Psoas muscle (tissue), 8 donors: ENCODE data around the gene TYW1. TPM values are rescaled to one million over a fixed set of nuclear protein-coding genes. Genes with fewer than 3 reads are reported as not detected.
"Not testable (repeated sequence)": the region's sequence is repeated elsewhere in the genome, so short reads cannot be mapped to it uniquely, and the experiment has no call there.

Experiments used
- ATAC-seq, 4 donors: fragments of 200-7000 bp; cut with Tn5 transposase; one replicate each; pipeline ENCODE4 v1.9.1; 2020; ENCODE audit warnings: moderate library complexity in 3 of 4, mild to moderate bottlenecking in 2 of 4
- DNase-seq, 2 donors: peaks; one replicate each; pipeline ENCODE4 v3.0.0-alpha.2; 2020
- H3K27ac ChIP-seq: fragments of 200-600 bp; one replicate; pipeline ENCODE4 v1.8.0; 2022
- H3K27me3 ChIP-seq, 3 donors: fragments of 200-600 bp in 1 of 3; one replicate each; pipeline versions ENCODE4 v1.6.1 to v1.8.0; 2013 to 2022; ENCODE audit warnings: low read length in 2 of 3, mild to moderate bottlenecking in 2 of 3, moderate library complexity in 1 of 3; ENCODE audit not compliant: insufficient read depth in 3 of 3
- H3K36me3 ChIP-seq, 2 donors: fragments of 200-600 bp in 1 of 2; one replicate each; pipeline versions ENCODE4 v1.6.1 to v1.8.0; 2013 to 2022; ENCODE audit warnings: low read depth in 1 of 2, mild to moderate bottlenecking in 1 of 2, moderate library complexity in 1 of 2; ENCODE audit not compliant: insufficient read depth in 1 of 2
- H3K4me1 ChIP-seq: fragments of 200-600 bp; one replicate; pipeline ENCODE4 v1.8.0; 2022
- H3K4me3 ChIP-seq: fragments of 200-600 bp; one replicate; pipeline ENCODE4 v1.8.0; 2022; ENCODE audit warnings: mild to moderate bottlenecking
- H3K9me3 ChIP-seq: fragments of 200-600 bp; one replicate; pipeline ENCODE4 v1.8.0; 2022
- WGBS, 3 donors: extraction: QIAGEN DNeasy Blood & Tissue Kit; methylation state at CpG; one replicate each; pipeline versions ENCODE4 v1.1.6 to v1.1.7; 2013; 5-methylcytosine and 5-hydroxymethylcytosine counted together
- intact Hi-C, 2 donors: fragments of 100-400 bp; cut with DNase I; formaldehyde crosslinking; loops; one replicate each; pipeline versions ENCODE4 v1.11.0 to v1.14.2; 2022
- polyA plus RNA-seq, 3 donors: library from polyadenylated mRNA; stranded (reverse); fragments of 200-250 nt; gene quantifications; one replicate each; pipeline ENCODE4 v1.2.3, GENCODE V29; 2013
- total RNA-seq, 4 donors: library from RNA; stranded (reverse); fragmentation: NEBNext Ultra II Directional in 2 of 4; extraction: Animal tissue kit (Norgen Biotek cat#: 25700) in 2 of 4; gene quantifications; one replicate each; pipeline versions ENCODE4 v1.2.1 to v1.2.4, GENCODE V29; 2021 to 2023
- TF ChIP-seq, protein P1 (sequence below): fragments of 200-600 bp; IDR thresholded peaks from one replicate; pipeline ENCODE4 v1.8.0; 2022; ENCODE audit warnings: antibody characterized with exemption
- donor health status: healthy with polysubstance abuse.
- donor health status: DM: no; HTN: no; CAD: no; lungs with moderate emphysema.
- donor health status: Bipolar disorder and iron deficiency.
- donor health status: healthy.
- donor health status: DM: yes; HTN: yes; CAD: no.
- donor health status: DM: no; HTN: no; CAD: no.
- donor health status: DM: no; HTN: no; CAD: no.
- donor health status: DM: yes; HTN: yes; CAD: no.

Gene TYW1
- total and polyA plus RNA-seq, 7 donors: 9.3 to 20.1 (median 10.7) TPM

DNA sequence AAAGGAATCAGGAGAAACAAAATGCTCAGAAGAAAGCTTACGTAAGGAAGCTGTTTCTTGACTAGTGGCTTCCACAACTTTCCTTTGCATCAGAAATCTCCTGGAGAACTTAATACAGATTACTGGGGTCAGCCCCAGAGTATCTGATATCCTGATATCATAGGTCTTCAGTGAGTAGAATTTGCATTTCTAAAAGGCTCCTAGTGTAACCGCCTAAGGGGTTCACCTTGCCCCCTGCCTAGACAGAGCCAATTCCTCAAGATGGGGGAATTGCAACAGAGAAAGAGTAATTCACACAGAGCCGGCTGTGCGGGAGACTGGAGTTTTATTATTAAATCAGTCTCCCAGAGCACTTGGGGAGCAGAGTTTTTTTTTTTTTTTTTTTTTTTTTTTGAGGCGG lies 251.7 kb downstream of the TYW1 start:
- H3K36me3 ChIP-seq, H3K4me1 ChIP-seq, intact Hi-C loops, H3K27me3 ChIP-seq, H3K9me3 ChIP-seq, H3K4me3 ChIP-seq, H3K27ac ChIP-seq, DNase-seq, ATAC-seq: not testable (repeated sequence)
- 94 to 96% (median 95%) methylated on average over 4 of the region's 5 CpGs for WGBS, 3 donors

GRCh38 chr7:67251986-67252558 lies 255.4 kb downstream of the TYW1 start:
- no peaks in the 10 kb centered on the region for H3K36me3 ChIP-seq
- 96 to 97% (median 96%) methylated on average over 1 of the region's 1 CpG for WGBS, 3 donors
- TF ChIP-seq, protein P1, sequence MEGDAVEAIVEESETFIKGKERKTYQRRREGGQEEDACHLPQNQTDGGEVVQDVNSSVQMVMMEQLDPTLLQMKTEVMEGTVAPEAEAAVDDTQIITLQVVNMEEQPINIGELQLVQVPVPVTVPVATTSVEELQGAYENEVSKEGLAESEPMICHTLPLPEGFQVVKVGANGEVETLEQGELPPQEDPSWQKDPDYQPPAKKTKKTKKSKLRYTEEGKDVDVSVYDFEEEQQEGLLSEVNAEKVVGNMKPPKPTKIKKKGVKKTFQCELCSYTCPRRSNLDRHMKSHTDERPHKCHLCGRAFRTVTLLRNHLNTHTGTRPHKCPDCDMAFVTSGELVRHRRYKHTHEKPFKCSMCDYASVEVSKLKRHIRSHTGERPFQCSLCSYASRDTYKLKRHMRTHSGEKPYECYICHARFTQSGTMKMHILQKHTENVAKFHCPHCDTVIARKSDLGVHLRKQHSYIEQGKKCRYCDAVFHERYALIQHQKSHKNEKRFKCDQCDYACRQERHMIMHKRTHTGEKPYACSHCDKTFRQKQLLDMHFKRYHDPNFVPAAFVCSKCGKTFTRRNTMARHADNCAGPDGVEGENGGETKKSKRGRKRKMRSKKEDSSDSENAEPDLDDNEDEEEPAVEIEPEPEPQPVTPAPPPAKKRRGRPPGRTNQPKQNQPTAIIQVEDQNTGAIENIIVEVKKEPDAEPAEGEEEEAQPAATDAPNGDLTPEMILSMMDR: no peak
- no peaks in the 10 kb centered on the region for H3K27me3 ChIP-seq
- peaks cover 8% of the 10 kb centered on the region for H3K9me3 ChIP-seq
- no peak overlapping the region for H3K27ac ChIP-seq
- H3K4me3 ChIP-seq: no peak overlapping the region
- ATAC-seq (no peak), DNase-seq (no peak)
- intact Hi-C loops: no loop called here
- no peaks in the 10 kb centered on the region for H3K4me1 ChIP-seq

DNA sequence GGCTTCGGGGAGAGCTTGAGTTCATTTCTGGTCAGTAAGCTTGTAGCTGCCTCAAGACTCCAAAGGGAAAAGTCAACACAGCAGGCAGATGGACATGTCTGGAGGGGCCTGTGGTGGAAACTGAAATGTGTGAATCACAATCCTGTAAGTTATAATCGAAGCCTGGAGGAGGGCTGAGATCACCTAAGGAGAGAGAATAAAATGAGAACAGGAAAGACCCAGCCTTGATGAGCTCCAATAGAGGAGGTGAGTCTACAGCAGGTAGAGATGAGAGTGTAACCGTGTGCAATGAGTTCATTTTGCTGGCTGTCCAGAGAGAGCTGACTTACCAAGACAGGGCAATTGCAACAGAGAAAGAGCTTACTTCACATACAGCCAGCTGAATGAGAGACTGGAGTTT lies 258.4 kb downstream of the TYW1 start:
- H3K4me3 ChIP-seq, intact Hi-C loops, ATAC-seq, H3K4me1 ChIP-seq, DNase-seq, H3K27ac ChIP-seq, H3K27me3 ChIP-seq, H3K9me3 ChIP-seq, H3K36me3 ChIP-seq: not testable (repeated sequence)
- 89 to 98% (median 95%) methylated on average over 2 of the region's 3 CpGs for WGBS, 3 donors

DNA sequence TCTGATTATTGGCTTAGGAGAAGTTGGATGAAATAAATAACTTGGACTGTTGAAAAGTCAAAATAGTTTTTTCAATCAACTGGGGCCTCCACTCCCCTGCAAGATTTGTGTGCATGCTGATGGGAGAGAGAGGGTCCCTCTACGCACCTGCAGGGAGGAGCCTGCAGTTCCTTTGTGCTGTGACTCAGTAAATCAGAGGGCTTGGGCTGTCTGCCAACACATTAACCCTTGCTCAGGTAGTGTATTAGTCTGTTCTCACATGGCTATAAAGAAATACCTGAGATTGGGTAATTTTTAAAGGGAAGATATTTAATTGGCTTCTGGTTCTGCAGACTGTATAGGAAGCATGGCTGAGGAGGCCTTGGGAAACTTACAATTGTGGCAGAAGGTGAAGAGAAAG lies 261.1 kb downstream of the TYW1 start:
- H3K27ac ChIP-seq, DNase-seq, intact Hi-C loops, H3K9me3 ChIP-seq, H3K27me3 ChIP-seq, ATAC-seq, H3K36me3 ChIP-seq, H3K4me1 ChIP-seq, H3K4me3 ChIP-seq: not testable (repeated sequence)
- WGBS, 3 donors: 69 to 86% (median 75%) methylated on average over 1 of the region's 1 CpG

DNA sequence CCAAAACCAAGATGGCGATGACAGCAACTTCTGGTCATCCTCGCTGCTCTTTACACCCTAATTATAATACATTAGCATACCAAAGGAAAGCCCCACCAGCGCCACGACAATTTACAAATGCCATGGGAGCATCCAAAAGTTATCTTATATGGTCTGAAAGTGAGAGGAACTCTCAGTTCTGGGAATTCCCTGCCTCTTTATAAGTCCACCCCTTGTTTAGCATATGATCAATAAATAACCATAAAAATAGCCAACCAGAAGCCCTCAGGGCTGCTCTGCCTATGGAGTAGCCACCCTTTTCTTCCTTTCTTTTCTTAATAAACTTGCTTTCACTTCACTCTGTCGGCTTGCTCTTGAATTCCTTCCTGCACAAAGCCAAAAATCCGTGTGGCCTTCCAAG lies 262.7 kb downstream of the TYW1 start:
- intact Hi-C loops, H3K9me3 ChIP-seq, H3K27me3 ChIP-seq: not testable (repeated sequence)

DNA sequence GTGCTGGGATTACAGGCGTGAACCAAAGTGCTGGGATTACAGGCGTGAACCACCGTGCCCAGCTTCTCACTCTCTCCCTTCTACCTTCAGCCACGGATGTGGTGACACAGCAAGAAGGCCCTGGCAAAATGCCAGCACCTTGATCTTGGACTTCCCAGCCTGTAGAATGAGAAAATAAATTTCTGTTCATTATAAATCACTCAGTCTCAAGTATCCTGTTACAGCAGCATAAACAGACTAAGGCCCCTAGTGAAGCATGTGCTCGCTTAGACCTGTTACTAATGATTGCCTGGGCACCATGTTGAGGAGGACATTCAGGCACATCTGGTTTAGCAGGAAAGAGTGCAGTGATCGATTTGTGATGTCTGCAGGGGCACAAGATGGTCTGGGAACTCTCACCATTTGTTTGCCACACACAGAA lies 263.5 kb downstream of the TYW1 start:
- WGBS, 3 donors: 66 to 81% (median 71%) methylated on average over 6 of the region's 6 CpGs
- not testable (repeated sequence) for H3K9me3 ChIP-seq, DNase-seq

More for the DNA sequence above, 262.7 kb downstream of the TYW1 start:
- H3K36me3 ChIP-seq, ATAC-seq, H3K27ac ChIP-seq, H3K4me3 ChIP-seq, H3K4me1 ChIP-seq, DNase-seq: not testable (repeated sequence)
- WGBS, 3 donors: 88 to 96% (median 92%) methylated on average over 6 of the region's 6 CpGs

GRCh38 chr7:67264000-67264399 lies 267.4 kb downstream of the TYW1 start:
- ATAC-seq, H3K4me3 ChIP-seq, H3K27me3 ChIP-seq, H3K27ac ChIP-seq, H3K4me1 ChIP-seq, H3K9me3 ChIP-seq, DNase-seq, intact Hi-C loops, H3K36me3 ChIP-seq: not testable (repeated sequence)
- WGBS, 3 donors: 92 to 95% (median 93%) methylated on average over 2 of the region's 2 CpGs

More for the DNA sequence above, 263.5 kb downstream of the TYW1 start:
- H3K36me3 ChIP-seq, ATAC-seq, H3K4me1 ChIP-seq, H3K4me3 ChIP-seq, intact Hi-C loops, H3K27me3 ChIP-seq, H3K27ac ChIP-seq: not testable (repeated sequence)

DNA sequence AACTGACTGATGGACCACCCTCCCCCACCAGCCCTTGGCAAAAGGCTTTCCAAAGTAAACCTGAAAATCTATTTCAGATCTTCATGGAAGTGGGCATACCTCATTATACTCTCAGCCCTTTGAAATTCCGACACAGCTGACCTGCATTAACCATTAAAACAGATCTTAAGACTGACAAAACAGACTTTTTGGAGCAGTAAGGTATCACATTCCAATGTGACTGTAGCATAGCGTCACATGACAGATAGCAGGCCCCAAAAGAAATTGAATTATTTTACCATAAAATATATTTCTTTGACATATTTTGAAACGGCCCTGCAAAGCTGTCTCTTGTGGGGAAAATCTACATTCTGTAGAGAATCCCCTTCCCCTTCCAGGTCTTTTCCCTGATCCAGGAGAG lies 269.4 kb downstream of the TYW1 start:
- DNase-seq, ATAC-seq, H3K36me3 ChIP-seq, H3K9me3 ChIP-seq, H3K27ac ChIP-seq, H3K4me1 ChIP-seq, H3K4me3 ChIP-seq, intact Hi-C loops, H3K27me3 ChIP-seq: not testable (repeated sequence)
- WGBS, 3 donors: 84 to 89% (median 87%) methylated on average over 3 of the region's 3 CpGs
